MCF 10A (cell line): Measurements from ENCODE around the gene GJB6. TPM values are rescaled to one million over a fixed set of nuclear protein-coding genes. Genes with fewer than 3 reads are reported as not detected.

Source experiments
- BruUV-seq: library from RNA; stranded (reverse); fragments of 400-500 nt; replicated peaks from 2 replicates; lab custom pipeline; 2021; lab: Mats Ljungman, UMichigan
- CTCF ChIA-PET: fragments of 300-600 bp; sonication (Branson Sonifier 250); formaldehyde crosslinking; extraction: SDS; loops from one replicate; lab custom pipeline; 2021; ENCODE audit warnings: antibody characterized with exemption, inconsistent platforms; lab: Yijun Ruan, JAX
- POLR2A ChIA-PET: fragments of 300-600, 350-650 bp; sonication (Branson Sonifier 250); formaldehyde crosslinking; extraction: SDS; loops from one replicate; lab custom pipeline; 2020; ENCODE audit warnings: antibody characterized with exemption, inconsistent platforms; lab: Yijun Ruan, JAX
- DNase-seq: peaks from one replicate; pipeline ENCODE4 v3.0.0-alpha.2; 2018; ENCODE audit not compliant: unreplicated experiment
- H3K27ac Mint-ChIP-seq: one replicate; pipeline ENCODE4 v1.8.0; 2022; ENCODE audit warnings: mild to moderate bottlenecking, low read depth, mixed read lengths; ENCODE audit not compliant: unreplicated experiment
- H3K27me3 Mint-ChIP-seq: one replicate; pipeline ENCODE4 v1.8.0; 2022; ENCODE audit warnings: mixed read lengths; ENCODE audit not compliant: insufficient read depth, unreplicated experiment
- H3K36me3 Mint-ChIP-seq: one replicate; pipeline ENCODE4 v1.8.0; 2022; ENCODE audit warnings: mild to moderate bottlenecking, moderate library complexity, mixed read lengths; ENCODE audit not compliant: insufficient read depth, unreplicated experiment
- H3K4me1 Mint-ChIP-seq: one replicate; pipeline ENCODE4 v1.8.0; 2022; ENCODE audit warnings: mixed read lengths; ENCODE audit not compliant: insufficient read depth, unreplicated experiment
- H3K4me3 Mint-ChIP-seq: one replicate; pipeline ENCODE4 v1.8.0; 2022; ENCODE audit warnings: mild to moderate bottlenecking, moderate library complexity, mixed read lengths; ENCODE audit not compliant: unreplicated experiment
- H3K9me3 Mint-ChIP-seq: one replicate; pipeline ENCODE4 v1.8.0; 2022; ENCODE audit warnings: mixed read lengths; ENCODE audit not compliant: unreplicated experiment
- CTCF ChIP-seq: fragments of 200-600 bp; IDR thresholded peaks from one replicate; pipeline ENCODE4 v1.8.0; 2022; ENCODE audit warnings: antibody characterized with exemption, mild to moderate bottlenecking; ENCODE audit not compliant: unreplicated experiment
- intact Hi-C: fragments of 100-400 bp; cut with micrococcal nuclease; formaldehyde crosslinking; loops from 2 replicates; pipeline ENCODE4 v1.14.1; 2022
- total RNA-seq: library from RNA; stranded (reverse); gene quantifications from 2 replicates; pipeline ENCODE4 v1.2.3, GENCODE V29; 2022

The GJB6 gene
- total RNA-seq, 1 experiment from 2014 or later, result not detected

GRCh38 chr13:20173116-20173746 is 58.9 kb downstream of the GJB6 start:
- intact Hi-C loops, result no loop called here
- DNase-seq, result no peak
- ChIA-PET CTCF (no interaction called here), POLR2A (no interaction called here)
- no peaks in the 10 kb centered on the region for H3K27me3 Mint-ChIP-seq
- no peaks in the 10 kb centered on the region for H3K9me3 Mint-ChIP-seq
- peaks cover 21% of the 10 kb centered on the region for H3K4me1 Mint-ChIP-seq
- H3K27ac Mint-ChIP-seq, result no peak overlapping the region
- no peaks in the 10 kb centered on the region for H3K36me3 Mint-ChIP-seq
- no peak overlapping the region for H3K4me3 Mint-ChIP-seq
- BruUV-seq, result no TSS peak
- TF ChIP-seq CTCF, result no peak

Other genes with a start within 250 kb of the GJB6 start
- 3.0 and 4.7 TPM in 2 replicates for gene GJA3, start 71.3 kb downstream of the GJB6 start, total RNA-seq
- gene GJB2, start 39.4 kb downstream of the GJB6 start, total RNA-seq, result 12.9 and 15.5 TPM in 2 replicates